Astrocyte (in vitro differentiated cells and primary cell): ENCODE data around the gene PHC3. TPM values are rescaled to one million over a fixed set of nuclear protein-coding genes. Genes with fewer than 3 reads are reported as not detected.

Source experiments
- DNase-seq: peaks from one replicate; pipeline ENCODE4 v3.0.0-alpha.2; 2010; ENCODE audit warnings: low read depth
- FAIRE-seq: peaks from 2 replicates; lab custom pipeline; 2011; peaks lifted over from hg19 to GRCh38; lab: Jason Lieb, UNC
- H2AFZ ChIP-seq: 2 replicates; pipeline ENCODE4 v1.6.0; 2012; ENCODE audit warnings: low read depth, low read length, inconsistent platforms
- H3K27ac ChIP-seq: 2 replicates; pipeline ENCODE4 v1.5.1; 2011; ENCODE audit warnings: low read depth, low read length, inconsistent platforms
- H3K27me3 ChIP-seq: 2 replicates; pipeline ENCODE4 v1.6.0; 2011; ENCODE audit warnings: low read length, inconsistent platforms; ENCODE audit not compliant: insufficient read depth
- H3K36me3 ChIP-seq: 2 replicates; pipeline ENCODE4 v1.5.1; 2011; ENCODE audit warnings: low read length, inconsistent platforms; ENCODE audit not compliant: insufficient read depth
- H3K4me1 ChIP-seq: 2 replicates; pipeline ENCODE4 v1.5.1; 2011; ENCODE audit warnings: low read length, inconsistent platforms; ENCODE audit not compliant: insufficient read depth
- H3K4me2 ChIP-seq: 2 replicates; pipeline ENCODE4 v1.6.0; 2012; ENCODE audit warnings: low read length, inconsistent platforms
- H3K4me3 ChIP-seq: 2 replicates; pipeline ENCODE4 v1.5.1; 2011; ENCODE audit warnings: low read depth, mild to moderate bottlenecking, low read length, inconsistent platforms; ENCODE audit not compliant: insufficient read depth
- H3K79me2 ChIP-seq: 2 replicates; pipeline ENCODE4 v1.6.0; 2012; ENCODE audit warnings: mild to moderate bottlenecking, low read length, inconsistent platforms; ENCODE audit not compliant: insufficient read depth
- H3K9ac ChIP-seq: 2 replicates; pipeline ENCODE4 v1.6.0; 2012; ENCODE audit warnings: mild to moderate bottlenecking, low read length, inconsistent platforms
- H3K9me3 ChIP-seq: 2 replicates; pipeline ENCODE4 v1.5.1; 2012; ENCODE audit warnings: low read depth, mild to moderate bottlenecking, low read length, inconsistent platforms; ENCODE audit not compliant: insufficient read depth
- H4K20me1 ChIP-seq: 2 replicates; pipeline ENCODE4 v1.6.0; 2012; ENCODE audit warnings: low read length, inconsistent platforms; ENCODE audit not compliant: insufficient read depth
- H3K27ac Mint-ChIP-seq: one replicate; pipeline ENCODE4 v1.8.0; 2021; ENCODE audit warnings: mild to moderate bottlenecking, mixed read lengths; ENCODE audit not compliant: unreplicated experiment
- H3K27me3 Mint-ChIP-seq: one replicate; pipeline ENCODE4 v1.8.0; 2021; ENCODE audit warnings: low read depth, mixed read lengths; ENCODE audit not compliant: unreplicated experiment
- H3K36me3 Mint-ChIP-seq: one replicate; pipeline ENCODE4 v1.8.0; 2021; ENCODE audit warnings: low read depth, mixed read lengths; ENCODE audit not compliant: unreplicated experiment
- H3K4me1 Mint-ChIP-seq: one replicate; pipeline ENCODE4 v1.8.0; 2021; ENCODE audit warnings: low read depth, mixed read lengths; ENCODE audit not compliant: unreplicated experiment
- H3K4me3 Mint-ChIP-seq: one replicate; pipeline ENCODE4 v1.8.0; 2021; ENCODE audit warnings: mild to moderate bottlenecking, moderate library complexity, mixed read lengths; ENCODE audit not compliant: unreplicated experiment
- H3K9me3 Mint-ChIP-seq: one replicate; pipeline ENCODE4 v1.8.0; 2021; ENCODE audit warnings: mild to moderate bottlenecking, mixed read lengths; ENCODE audit not compliant: unreplicated experiment
- CTCF ChIP-seq: IDR thresholded peaks from 2 replicates; pipeline ENCODE4 v1.5.1; 2011; ENCODE audit warnings: low read depth, mild to moderate bottlenecking, inconsistent platforms, low read length, moderate library complexity; ENCODE audit not compliant: insufficient read depth
- EZH2 ChIP-seq: IDR thresholded peaks from 2 replicates; pipeline ENCODE4 v1.6.1; 2012; ENCODE audit warnings: mild to moderate bottlenecking, low read length, inconsistent platforms; ENCODE audit not compliant: insufficient read depth
- total RNA-seq: library from RNA; stranded (reverse); gene quantifications from 2 replicates; pipeline ENCODE4 v1.2.1, GENCODE V29; 2021

The PHC3 gene
- total RNA-seq, 1 donor from 2014 or later: 40.8 TPM

GRCh38 chr3:170062769-170063168 lies 118.8 kb downstream of the PHC3 start:
- no peak for FAIRE-seq
- H3K9me3 Mint-ChIP-seq: peaks cover 4% of the 10 kb centered on the region

GRCh38 chr3:170062068-170062467 lies 119.5 kb downstream of the PHC3 start:
- Histone ChIP-seq H3K79me2 (no peaks in the 10 kb centered on the region), H3K9ac (no peak overlapping the region), H2AFZ (no peak overlapping the region), H4K20me1 (no peaks in the 10 kb centered on the region), H3K36me3 (no peaks in the 10 kb centered on the region), H3K9me3 (no peaks in the 10 kb centered on the region), H3K4me2 (no peak overlapping the region), H3K27ac (no peak overlapping the region), H3K4me1 (no peaks in the 10 kb centered on the region), H3K27me3 (no peaks in the 10 kb centered on the region), H3K4me3 (no peak overlapping the region)
- FAIRE-seq (no peak), DNase-seq (no peak)
- Mint-ChIP-seq H3K36me3 (peaks cover 1% of the 10 kb centered on the region), H3K27me3 (no peaks in the 10 kb centered on the region), H3K27ac (no peak overlapping the region), H3K9me3 (no peaks in the 10 kb centered on the region), H3K4me3 (no peak overlapping the region), H3K4me1 (peaks cover 4% of the 10 kb centered on the region)
- TF ChIP-seq CTCF: no peak

More at GRCh38 chr3:170062769-170063168, 118.8 kb downstream of the PHC3 start:
- H3K36me3 ChIP-seq: no peaks in the 10 kb centered on the region
- no peak overlapping the region for H3K4me3 ChIP-seq
- no peaks in the 10 kb centered on the region for H3K4me1 ChIP-seq
- no peak overlapping the region for H3K27ac ChIP-seq
- no peaks in the 10 kb centered on the region for H3K79me2 ChIP-seq
- DNase-seq: no peak
- TF ChIP-seq CTCF (no peak), EZH2 (no peak)
- H3K27me3 Mint-ChIP-seq: no peaks in the 10 kb centered on the region
- H3K9me3 ChIP-seq: no peaks in the 10 kb centered on the region
- no peak overlapping the region for H2AFZ ChIP-seq
- H3K27me3 ChIP-seq: no peaks in the 10 kb centered on the region
- H4K20me1 ChIP-seq: no peaks in the 10 kb centered on the region
- no peak overlapping the region for H3K4me2 ChIP-seq
- H3K4me1 Mint-ChIP-seq: peaks cover 4% of the 10 kb centered on the region
- peaks cover 1% of the 10 kb centered on the region for H3K36me3 Mint-ChIP-seq
- H3K27ac Mint-ChIP-seq: no peak overlapping the region
- no peak overlapping the region for H3K4me3 Mint-ChIP-seq
- no peak overlapping the region for H3K9ac ChIP-seq

GRCh38 chr3:170059447-170059846 lies 122.1 kb downstream of the PHC3 start:
- Histone ChIP-seq H3K79me2 (no peaks in the 10 kb centered on the region), H3K4me1 (no peaks in the 10 kb centered on the region), H2AFZ (no peak overlapping the region), H4K20me1 (no peaks in the 10 kb centered on the region), H3K9me3 (no peaks in the 10 kb centered on the region), H3K27me3 (no peaks in the 10 kb centered on the region), H3K4me3 (no peak overlapping the region), H3K4me2 (no peak overlapping the region), H3K27ac (no peak overlapping the region), H3K36me3 (no peaks in the 10 kb centered on the region), H3K9ac (no peak overlapping the region)
- Mint-ChIP-seq H3K27me3 (no peaks in the 10 kb centered on the region), H3K27ac (no peak overlapping the region), H3K4me1 (peaks cover 4% of the 10 kb centered on the region), H3K4me3 (no peak overlapping the region), H3K9me3 (no peaks in the 10 kb centered on the region), H3K36me3 (peaks cover 1% of the 10 kb centered on the region)
- no peak for TF ChIP-seq CTCF
- TF ChIP-seq EZH2: no peak
- no peak for FAIRE-seq
- no peak for DNase-seq
